Measurements from ENCODE around the gene GGT1. TPM values are rescaled to one million over a fixed set of nuclear protein-coding genes. Genes with fewer than 3 reads are reported as not detected.

GGT1 gene
- total and polyA plus RNA-seq, 2 experiments from 2014 or later = 6.6 to 7.4 TPM

DNA sequence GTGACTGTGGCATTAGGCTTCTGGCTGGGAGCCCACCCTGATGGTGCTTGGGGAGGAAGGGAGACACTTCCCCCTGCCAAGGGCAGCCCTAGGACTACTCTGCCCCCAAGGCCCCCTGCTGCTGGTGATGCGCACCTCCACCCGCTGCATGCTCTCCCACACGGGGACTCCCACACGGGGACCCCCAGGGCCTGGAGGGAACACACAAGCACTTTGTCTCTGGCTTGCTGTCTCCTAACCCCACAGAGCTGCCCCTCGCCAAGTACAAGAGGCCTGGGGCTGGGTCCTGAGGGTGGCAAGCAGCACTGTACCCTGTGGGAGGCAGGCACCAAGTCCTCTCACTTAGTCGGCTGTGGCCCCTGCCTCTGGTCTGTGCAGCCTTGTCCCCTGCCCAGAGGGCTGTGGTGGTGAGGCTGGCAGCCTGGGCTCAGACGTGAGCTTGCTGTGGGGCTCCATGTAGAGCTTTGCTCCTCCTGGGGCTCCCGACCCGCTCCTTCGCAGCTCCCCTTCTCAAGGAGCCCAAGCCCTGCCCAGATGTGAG lies 18.1 kb upstream of the GGT1 start:
- ATAC-seq (no peak), DNase-seq (ENCODE audit: low spot score) (no peak)
- no peak overlapping the region for H3K4me2 ChIP-seq
- no peaks in the 10 kb centered on the region for H3K9me2 ChIP-seq (ENCODE audit: insufficient read depth)
- no peaks in the 10 kb centered on the region for H3K79me2 ChIP-seq (replicated peaks; ENCODE audit: insufficient read depth)
- no peaks in the 10 kb centered on the region for H3K4me1 ChIP-seq (ENCODE audit: insufficient read depth)
- TF ChIP-seq CREB1 (CRISPR knock-in tag; IDR thresholded peaks at IDR 0.05; ENCODE audit: low read depth) = no peak
- TF ChIP-seq REST (IDR thresholded peaks at IDR 0.05; ENCODE audit: unreplicated experiment) = no peak
- TF ChIP-seq EZH2 (IDR thresholded peaks at IDR 0.05; ENCODE audit: low read depth, unreplicated experiment) = no peak
- H2AFZ ChIP-seq = no peak overlapping the region
- no peaks in the 10 kb centered on the region for H3K36me3 Mint-ChIP-seq (ENCODE audit: low read depth)
- H3K36me3 ChIP-seq (ENCODE audit: insufficient read depth) = no peaks in the 10 kb centered on the region
- H3K27ac Mint-ChIP-seq = 0 out of 2 replicates have a peak overlapping the region, but pooled peaks have one; percentile 48
- H4K20me1 ChIP-seq (replicated peaks; ENCODE audit: insufficient read depth) = 0 out of 2 replicates have a peak, but pooled peaks cover 4% of the 10 kb centered on the region
- no peak overlapping the region for H3K27ac ChIP-seq (ENCODE audit: low read depth)
- H3K9me3 Mint-ChIP-seq = no peaks in the 10 kb centered on the region
- H3K4me1 Mint-ChIP-seq = no peaks in the 10 kb centered on the region; the same call in 2 of the 3 replicates
- H3K27me3 ChIP-seq (ENCODE audit: insufficient read depth) = no peaks in the 10 kb centered on the region
- H3K27me3 Mint-ChIP-seq (ENCODE audit: insufficient read depth, low read depth, poor library complexity) = peaks cover 1% of the 10 kb centered on the region
- no peak overlapping the region for H3K4me3 Mint-ChIP-seq
- H3K4me3 ChIP-seq = no peak overlapping the region
- H3F3A ChIP-seq (replicated peaks; ENCODE audit: low read depth) = 0 out of 2 replicates have a peak, but pooled peaks cover 5% of the 10 kb centered on the region

DNA sequence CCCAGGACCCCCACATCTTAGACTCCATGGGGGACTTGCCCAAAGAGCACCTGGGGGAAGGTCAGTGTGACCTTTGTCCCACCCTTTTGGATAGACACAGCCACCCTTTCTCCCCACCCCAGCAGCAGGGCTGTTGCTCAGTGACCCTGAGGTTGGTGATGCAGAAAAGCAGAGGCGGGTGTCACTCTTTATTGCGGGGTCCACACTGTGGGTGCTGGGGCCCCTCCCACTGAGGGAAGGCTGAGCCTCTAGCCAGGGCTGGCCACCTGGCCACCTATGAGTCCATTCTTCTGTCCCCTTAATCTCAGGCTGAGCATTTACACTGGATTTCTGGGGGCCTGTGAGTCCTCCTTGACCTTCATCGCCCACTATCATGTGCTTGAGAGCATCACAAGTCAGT lies 17.5 kb upstream of the GGT1 start:
- Histone ChIP-seq H3K36me3 (ENCODE audit: insufficient read depth) (no peaks in the 10 kb centered on the region), H3K9me2 (ENCODE audit: insufficient read depth) (no peaks in the 10 kb centered on the region), H2AFZ (no peak overlapping the region), H3K4me3 (no peak overlapping the region), H3K79me2 (replicated peaks; ENCODE audit: insufficient read depth) (no peaks in the 10 kb centered on the region), H3K27me3 (ENCODE audit: insufficient read depth) (no peaks in the 10 kb centered on the region), H3F3A (replicated peaks; ENCODE audit: low read depth) (0 out of 2 replicates have a peak, but pooled peaks cover 5% of the 10 kb centered on the region), H3K4me1 (ENCODE audit: insufficient read depth) (no peaks in the 10 kb centered on the region), H3K4me2 (no peak overlapping the region), H3K27ac (ENCODE audit: low read depth) (no peak overlapping the region), H4K20me1 (replicated peaks; ENCODE audit: insufficient read depth) (no peaks in the 10 kb centered on the region)
- Mint-ChIP-seq H3K36me3 (ENCODE audit: low read depth) (no peaks in the 10 kb centered on the region), H3K4me1 (no peaks in the 10 kb centered on the region; the same call in 2 of the 3 replicates), H3K4me3 (no peak overlapping the region), H3K27ac (no peak overlapping the region), H3K27me3 (ENCODE audit: insufficient read depth, low read depth, poor library complexity) (peaks cover 1% of the 10 kb centered on the region), H3K9me3 (no peaks in the 10 kb centered on the region)
- no peak for DNase-seq (ENCODE audit: low spot score)
- no peak for ATAC-seq
- TF ChIP-seq, protein P1, sequence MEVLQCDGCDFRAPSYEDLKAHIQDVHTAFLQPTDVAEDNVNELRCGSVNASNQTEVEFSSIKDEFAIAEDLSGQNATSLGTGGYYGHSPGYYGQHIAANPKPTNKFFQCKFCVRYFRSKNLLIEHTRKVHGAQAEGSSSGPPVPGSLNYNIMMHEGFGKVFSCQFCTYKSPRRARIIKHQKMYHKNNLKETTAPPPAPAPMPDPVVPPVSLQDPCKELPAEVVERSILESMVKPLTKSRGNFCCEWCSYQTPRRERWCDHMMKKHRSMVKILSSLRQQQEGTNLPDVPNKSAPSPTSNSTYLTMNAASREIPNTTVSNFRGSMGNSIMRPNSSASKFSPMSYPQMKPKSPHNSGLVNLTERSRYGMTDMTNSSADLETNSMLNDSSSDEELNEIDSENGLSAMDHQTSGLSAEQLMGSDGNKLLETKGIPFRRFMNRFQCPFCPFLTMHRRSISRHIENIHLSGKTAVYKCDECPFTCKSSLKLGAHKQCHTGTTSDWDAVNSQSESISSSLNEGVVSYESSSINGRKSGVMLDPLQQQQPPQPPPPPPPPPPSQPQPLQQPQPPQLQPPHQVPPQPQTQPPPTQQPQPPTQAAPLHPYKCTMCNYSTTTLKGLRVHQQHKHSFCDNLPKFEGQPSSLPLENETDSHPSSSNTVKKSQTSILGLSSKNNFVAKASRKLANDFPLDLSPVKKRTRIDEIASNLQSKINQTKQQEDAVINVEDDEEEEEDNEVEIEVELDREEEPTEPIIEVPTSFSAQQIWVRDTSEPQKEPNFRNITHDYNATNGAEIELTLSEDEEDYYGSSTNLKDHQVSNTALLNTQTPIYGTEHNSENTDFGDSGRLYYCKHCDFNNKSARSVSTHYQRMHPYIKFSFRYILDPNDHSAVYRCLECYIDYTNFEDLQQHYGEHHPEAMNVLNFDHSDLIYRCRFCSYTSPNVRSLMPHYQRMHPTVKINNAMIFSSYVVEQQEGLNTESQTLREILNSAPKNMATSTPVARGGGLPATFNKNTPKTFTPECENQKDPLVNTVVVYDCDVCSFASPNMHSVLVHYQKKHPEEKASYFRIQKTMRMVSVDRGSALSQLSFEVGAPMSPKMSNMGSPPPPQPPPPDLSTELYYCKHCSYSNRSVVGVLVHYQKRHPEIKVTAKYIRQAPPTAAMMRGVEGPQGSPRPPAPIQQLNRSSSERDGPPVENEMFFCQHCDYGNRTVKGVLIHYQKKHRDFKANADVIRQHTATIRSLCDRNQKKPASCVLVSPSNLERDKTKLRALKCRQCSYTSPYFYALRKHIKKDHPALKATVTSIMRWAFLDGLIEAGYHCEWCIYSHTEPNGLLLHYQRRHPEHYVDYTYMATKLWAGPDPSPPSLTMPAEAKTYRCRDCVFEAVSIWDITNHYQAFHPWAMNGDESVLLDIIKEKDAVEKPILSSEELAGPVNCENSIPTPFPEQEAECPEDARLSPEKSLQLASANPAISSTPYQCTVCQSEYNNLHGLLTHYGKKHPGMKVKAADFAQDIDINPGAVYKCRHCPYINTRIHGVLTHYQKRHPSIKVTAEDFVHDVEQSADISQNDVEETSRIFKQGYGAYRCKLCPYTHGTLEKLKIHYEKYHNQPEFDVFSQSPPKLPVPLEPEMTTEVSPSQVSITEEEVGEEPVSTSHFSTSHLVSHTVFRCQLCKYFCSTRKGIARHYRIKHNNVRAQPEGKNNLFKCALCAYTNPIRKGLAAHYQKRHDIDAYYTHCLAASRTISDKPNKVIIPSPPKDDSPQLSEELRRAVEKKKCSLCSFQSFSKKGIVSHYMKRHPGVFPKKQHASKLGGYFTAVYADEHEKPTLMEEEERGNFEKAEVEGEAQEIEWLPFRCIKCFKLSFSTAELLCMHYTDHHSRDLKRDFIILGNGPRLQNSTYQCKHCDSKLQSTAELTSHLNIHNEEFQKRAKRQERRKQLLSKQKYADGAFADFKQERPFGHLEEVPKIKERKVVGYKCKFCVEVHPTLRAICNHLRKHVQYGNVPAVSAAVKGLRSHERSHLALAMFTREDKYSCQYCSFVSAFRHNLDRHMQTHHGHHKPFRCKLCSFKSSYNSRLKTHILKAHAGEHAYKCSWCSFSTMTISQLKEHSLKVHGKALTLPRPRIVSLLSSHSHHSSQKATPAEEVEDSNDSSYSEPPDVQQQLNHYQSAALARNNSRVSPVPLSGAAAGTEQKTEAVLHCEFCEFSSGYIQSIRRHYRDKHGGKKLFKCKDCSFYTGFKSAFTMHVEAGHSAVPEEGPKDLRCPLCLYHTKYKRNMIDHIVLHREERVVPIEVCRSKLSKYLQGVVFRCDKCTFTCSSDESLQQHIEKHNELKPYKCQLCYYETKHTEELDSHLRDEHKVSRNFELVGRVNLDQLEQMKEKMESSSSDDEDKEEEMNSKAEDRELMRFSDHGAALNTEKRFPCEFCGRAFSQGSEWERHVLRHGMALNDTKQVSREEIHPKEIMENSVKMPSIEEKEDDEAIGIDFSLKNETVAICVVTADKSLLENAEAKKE (CRISPR knock-in tag; IDR thresholded peaks at IDR 0.05) = no peak
- no peak for TF ChIP-seq REST (IDR thresholded peaks at IDR 0.05; ENCODE audit: unreplicated experiment)
- TF ChIP-seq POLR2AphosphoS5 (IDR thresholded peaks at IDR 0.05; ENCODE audit: low read depth) = no peak
